ENCODE measurements around the gene TAS1R3. TPM values are rescaled to one million over a fixed set of nuclear protein-coding genes. Genes with fewer than 3 reads are reported as not detected.
A peak's percentile ranks its signal among the peaks of the same experiment; 100 is the strongest.

TAS1R3 gene
- total and polyA plus RNA-seq, 2 donors (not counting 1 experiment from before 2014, with no cell fraction given) = 4.1 to 11.7 TPM

DNA sequence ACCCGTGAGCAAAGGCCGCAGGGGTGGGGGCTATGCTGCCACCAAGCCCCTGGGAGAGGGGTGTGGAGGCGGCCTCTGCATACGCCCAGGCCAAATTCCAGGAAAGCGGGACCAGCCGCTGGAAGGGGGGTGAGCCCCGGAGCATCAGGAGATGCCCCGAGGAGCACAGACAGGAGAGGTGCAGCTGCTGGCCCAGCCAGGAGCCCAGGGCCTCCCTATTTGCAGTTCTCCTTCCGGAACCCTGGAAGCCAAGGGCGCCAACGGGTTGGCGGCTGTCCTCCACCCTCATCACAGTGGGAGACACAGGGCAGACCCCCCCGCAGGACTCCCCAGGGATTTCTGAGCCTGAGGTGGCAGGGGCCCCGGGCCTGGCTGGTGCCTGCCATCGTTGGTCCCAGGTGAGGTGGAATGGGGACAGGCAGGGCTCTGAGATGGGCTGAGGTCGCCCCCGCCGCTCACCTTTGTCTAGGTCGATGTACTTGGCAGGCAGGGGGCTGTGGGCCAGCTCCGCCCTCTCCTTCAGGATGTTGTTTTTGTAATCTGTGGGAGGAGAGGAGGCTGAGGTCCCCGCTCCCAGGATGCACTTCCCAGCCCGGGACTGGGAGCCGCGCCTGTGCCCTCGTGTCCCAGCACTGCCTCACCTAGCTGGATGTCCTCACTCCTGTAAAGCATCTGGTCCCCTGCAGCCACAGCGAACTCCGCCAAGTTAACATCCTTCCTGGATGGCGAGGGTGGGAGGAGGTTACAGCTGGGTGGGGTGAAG, 22.5 kb downstream of the TAS1R3 start:
- Mint-ChIP-seq H3K27me3 (peaks cover 20% of the 10 kb centered on the region), H3K4me3 (peak overlapping the region; percentile 79), H3K9me3 (ENCODE audit: insufficient read depth) (no peaks in the 10 kb centered on the region), H3K4me1 (peaks cover 17% of the 10 kb centered on the region), H3K27ac (no peak overlapping the region)
- Histone ChIP-seq H3K9ac (ENCODE audit: low read length) (no peak overlapping the region), H3K4me1 (ENCODE audit: control insufficient read depth in 2 of 2, insufficient read depth in 2 of 2, low read length in 2 of 2) (peaks cover 33 to 35% of the 10 kb centered on the region in 2 donors), H3K4me2 (replicated peaks; ENCODE audit: low read depth, low read length, poor library complexity, severe bottlenecking) (peak overlapping the region; percentile 55), H2AFZ (ENCODE audit: insufficient read depth, low read depth, low read length, poor library complexity, severe bottlenecking) (no peak overlapping the region), H3K4me3 (ENCODE audit: control extremely low read depth in 1 of 5, extremely low read depth in 1 of 5, insufficient read depth in 1 of 5, low read depth in 2 of 5, low read length in 4 of 5) (no peak overlapping the region), H3K27ac (ENCODE audit: low read length in 2 of 2) (no peak overlapping the region), H3K79me2 (ENCODE audit: control insufficient read depth, insufficient read depth, low read length) (peaks cover under 1% of the 10 kb centered on the region), H3K27me3 (replicated peaks in 1 of 4; ENCODE audit: control extremely low read depth in 1 of 4, control insufficient read depth in 3 of 4, insufficient read depth in 4 of 4, low read length in 3 of 4) (peaks cover 0 to 54% (median 16%) of the 10 kb centered on the region in 4 experiments), H4K20me1 (ENCODE audit: control insufficient read depth, insufficient read depth, low read length, poor library complexity, severe bottlenecking) (peaks cover 6% of the 10 kb centered on the region), H3K36me3 (replicated peaks in 1 of 2; ENCODE audit: control extremely low read depth in 1 of 2, control insufficient read depth in 1 of 2, extremely low read depth in 1 of 2, insufficient read depth in 2 of 2, low read length in 1 of 2) (no peaks in the 10 kb centered on the region), H3K9me3 (ENCODE audit: control extremely low read depth in 1 of 3, control insufficient read depth in 2 of 3, insufficient read depth in 1 of 3, low read length in 2 of 3) (peaks cover 0 to 11% (median 0%) of the 10 kb centered on the region in 3 donors)
- TF ChIP-seq, protein P1, sequence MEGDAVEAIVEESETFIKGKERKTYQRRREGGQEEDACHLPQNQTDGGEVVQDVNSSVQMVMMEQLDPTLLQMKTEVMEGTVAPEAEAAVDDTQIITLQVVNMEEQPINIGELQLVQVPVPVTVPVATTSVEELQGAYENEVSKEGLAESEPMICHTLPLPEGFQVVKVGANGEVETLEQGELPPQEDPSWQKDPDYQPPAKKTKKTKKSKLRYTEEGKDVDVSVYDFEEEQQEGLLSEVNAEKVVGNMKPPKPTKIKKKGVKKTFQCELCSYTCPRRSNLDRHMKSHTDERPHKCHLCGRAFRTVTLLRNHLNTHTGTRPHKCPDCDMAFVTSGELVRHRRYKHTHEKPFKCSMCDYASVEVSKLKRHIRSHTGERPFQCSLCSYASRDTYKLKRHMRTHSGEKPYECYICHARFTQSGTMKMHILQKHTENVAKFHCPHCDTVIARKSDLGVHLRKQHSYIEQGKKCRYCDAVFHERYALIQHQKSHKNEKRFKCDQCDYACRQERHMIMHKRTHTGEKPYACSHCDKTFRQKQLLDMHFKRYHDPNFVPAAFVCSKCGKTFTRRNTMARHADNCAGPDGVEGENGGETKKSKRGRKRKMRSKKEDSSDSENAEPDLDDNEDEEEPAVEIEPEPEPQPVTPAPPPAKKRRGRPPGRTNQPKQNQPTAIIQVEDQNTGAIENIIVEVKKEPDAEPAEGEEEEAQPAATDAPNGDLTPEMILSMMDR (IDR thresholded peaks at IDR 0.05) = no peak
- TF ChIP-seq EZH2 (IDR thresholded peaks at IDR 0.05; ENCODE audit: borderline replicate concordance, insufficient read depth, low read depth, low read length, poor library complexity, severe bottlenecking) = no peak
- ChIA-PET CTCF (interaction anchor here (2.4 kb wide), 1 partner anchor 18 kb away, joined by 8 read pairs; no protein-coding TSS in a partner anchor), POLR2A (interaction anchor here (0.7 kb wide), 1 partner anchor 869 kb away, joined by 6 read pairs; no protein-coding TSS in a partner anchor)
- WGBS (ENCODE audit: insufficient coverage) = 22% methylated on average over 24 of the region's 28 CpGs
- intact Hi-C loops (cut with micrococcal nuclease) = no loop called here
- DNase-seq (peak; percentile 48), ATAC-seq (ENCODE audit: low read depth) (no peak)
